Activated T-cell treated with anti-CD3 and anti-CD28 coated beads for 1 hour (primary cell): ENCODE results near the gene NLRP13.

ENCODE experiments used
- DNase-seq: peaks from one replicate; pipeline ENCODE4 v3.0.0-alpha.2; 2020; ENCODE audit warnings: low read depth

NLRP13 gene

DNA sequence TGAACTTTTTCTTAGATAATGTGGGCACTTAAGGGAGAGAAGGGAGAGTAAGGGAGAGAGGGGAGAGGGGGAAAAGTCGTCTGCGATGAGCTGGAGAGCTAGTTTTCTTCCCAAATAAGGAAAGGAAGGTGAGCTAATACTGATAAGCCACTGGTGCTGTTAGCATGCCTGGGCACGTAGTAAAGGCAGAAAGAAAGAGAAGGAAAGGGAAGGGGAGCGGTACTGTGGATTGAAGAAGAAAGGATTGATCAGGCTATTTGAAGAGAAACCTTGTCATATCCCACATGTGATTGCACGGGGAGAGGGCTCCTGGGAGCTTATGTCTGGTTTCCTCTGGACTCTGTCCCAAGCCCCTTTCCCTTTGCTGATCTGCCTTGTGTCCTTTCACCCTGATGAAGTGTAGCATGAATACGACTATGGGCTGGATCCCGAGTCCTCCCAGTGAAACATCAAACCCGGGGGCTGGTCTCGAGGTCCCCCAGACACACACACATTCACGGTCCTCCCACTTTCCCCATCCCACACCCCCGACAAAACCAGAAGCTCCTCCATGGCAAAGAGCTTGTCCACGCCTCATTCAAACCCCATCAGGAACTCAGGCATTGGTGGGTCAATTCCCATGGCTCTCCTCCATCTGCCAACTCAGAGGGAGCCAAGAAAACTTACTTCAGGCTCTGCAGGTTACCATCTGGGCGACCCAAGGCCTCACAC, 30.6 kb downstream of the NLRP13 start:
- no peak for DNase-seq

DNA sequence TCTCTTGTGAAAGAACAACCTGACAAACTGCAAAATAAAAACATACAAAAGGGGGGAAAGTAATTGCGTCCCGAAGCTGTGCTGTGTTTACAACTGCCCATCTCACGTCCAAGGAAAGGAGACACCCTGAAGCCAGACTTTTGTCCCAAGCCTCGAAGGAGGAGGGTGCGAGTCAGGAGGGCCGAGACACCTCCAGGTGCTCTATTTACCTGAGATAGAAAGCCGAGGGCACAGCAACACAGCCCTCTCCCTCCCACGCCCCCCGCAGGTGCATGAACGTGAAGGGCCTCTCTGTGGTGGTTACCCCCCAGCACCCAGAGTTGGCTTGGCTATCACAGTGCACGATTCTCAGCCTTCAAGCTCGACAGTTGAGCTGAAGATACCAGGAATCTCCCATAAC, 33.2 kb downstream of the NLRP13 start:
- no peak for DNase-seq

- DNase-seq: no peak
These were observed 49.5 kb downstream of the NLRP13 start for GRCh38 chr19:55882626-55883025.

GRCh38 chr19:55877211-55877610, 54.9 kb downstream of the NLRP13 start:
- DNase-seq: no peak

- DNase-seq: no peak
These were observed 61.4 kb downstream of the NLRP13 start for GRCh38 chr19:55870736-55871135.

DNA sequence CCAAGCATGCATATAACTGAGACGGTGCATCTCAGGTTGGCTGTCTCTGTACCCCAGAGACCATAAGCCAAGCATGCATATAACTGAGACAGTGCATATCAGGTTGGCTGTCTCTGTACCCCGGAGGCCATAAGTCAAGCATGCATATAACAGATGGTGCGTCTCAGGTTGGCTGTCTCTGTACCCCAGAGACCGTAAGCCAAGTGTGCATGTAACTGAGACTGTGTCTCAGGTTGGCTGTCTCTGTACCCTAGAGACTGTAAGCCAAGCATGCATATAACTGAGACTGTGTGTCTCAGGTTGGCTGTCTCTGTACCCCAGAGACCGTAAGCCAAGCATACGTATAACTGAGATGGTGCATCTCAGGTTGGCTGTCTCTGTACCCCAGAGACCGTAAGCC, 65.0 kb downstream of the NLRP13 start:
- DNase-seq: no peak

- no peak for DNase-seq
These were observed 65.6 kb downstream of the NLRP13 start for GRCh38 chr19:55866521-55866920.

GRCh38 chr19:55858969-55859368, 73.2 kb downstream of the NLRP13 start:
- DNase-seq: no peak

GRCh38 chr19:55858401-55858800, 73.7 kb downstream of the NLRP13 start:
- no peak for DNase-seq

DNA sequence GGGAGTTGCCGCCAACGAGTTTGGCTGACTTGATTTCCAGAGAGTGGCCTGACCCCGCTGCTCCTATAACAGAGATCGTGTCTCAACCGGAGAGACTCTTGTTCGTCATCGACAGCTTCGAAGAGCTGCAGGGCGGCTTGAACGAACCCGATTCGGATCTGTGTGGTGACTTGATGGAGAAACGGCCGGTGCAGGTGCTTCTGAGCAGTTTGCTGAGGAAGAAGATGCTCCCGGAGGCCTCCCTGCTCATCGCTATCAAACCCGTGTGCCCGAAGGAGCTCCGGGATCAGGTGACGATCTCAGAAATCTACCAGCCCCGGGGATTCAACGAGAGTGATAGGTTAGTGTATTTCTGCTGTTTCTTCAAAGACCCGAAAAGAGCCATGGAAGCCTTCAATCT, 74.2 kb downstream of the NLRP13 start:
- DNase-seq: no peak

DNA sequence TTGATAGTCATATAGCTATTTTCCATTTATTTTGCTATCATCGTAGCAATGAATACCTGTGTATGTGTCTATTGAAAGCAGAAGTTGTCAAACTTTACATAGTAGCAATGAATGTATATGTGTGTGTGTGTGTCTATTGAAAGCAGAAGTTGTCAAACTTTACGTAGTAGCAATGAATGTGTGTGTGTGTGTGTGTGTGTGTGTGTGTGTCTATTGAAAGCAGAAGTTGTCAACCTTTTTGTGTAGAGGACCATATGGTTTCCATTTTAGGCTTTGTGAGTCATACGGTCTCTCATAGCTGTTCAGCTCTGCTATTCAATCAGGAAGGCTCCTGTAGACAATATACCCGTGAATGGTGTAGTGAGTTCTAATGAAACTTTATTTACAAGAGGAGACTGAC, 75.0 kb downstream of the NLRP13 start:
- DNase-seq: no peak

DNA sequence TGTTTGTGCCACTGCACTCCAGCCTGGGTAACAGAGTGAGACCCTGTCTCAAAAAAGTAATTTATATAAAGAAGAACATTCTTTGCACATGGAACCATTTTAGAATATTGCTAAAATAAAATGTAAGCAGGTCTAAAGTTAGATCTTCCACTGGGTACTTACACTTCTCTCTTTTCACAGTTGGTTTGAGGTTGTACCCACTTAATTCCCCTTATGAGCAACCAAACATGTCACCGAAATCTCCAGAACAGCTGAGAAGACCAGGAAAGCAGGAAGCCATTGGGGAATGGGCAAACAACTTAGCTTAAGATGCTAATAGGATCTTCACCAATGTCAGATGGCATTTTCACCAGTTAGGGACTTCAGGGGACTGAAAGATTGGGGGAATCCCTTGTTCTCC, 77.0 kb downstream of the NLRP13 start:
- DNase-seq: no peak
